HAP-1 (cell line): ENCODE data around the gene AIG1.

Source experiments
- DNase-seq, 2 experiments: peaks; one replicate each; pipeline ENCODE4 v3.0.0-alpha.2; 2016 to 2020; ENCODE audit warnings: low spot score in 2 of 2
- H3K27me3 ChIP-seq: fragments of 250-450 bp; sonication (Bioruptor Pico); 2 replicates; pipeline ENCODE4 v1.5.1; 2020; ENCODE audit warnings: low read depth, mild to moderate bottlenecking, moderate library complexity
- H3K36me3 ChIP-seq: fragments of 250-450 bp; sonication (Bioruptor Pico); replicated peaks from 2 replicates; pipeline ENCODE4 v1.5.1; 2020; ENCODE audit warnings: mild to moderate bottlenecking
- H3K4me1 ChIP-seq: fragments of 250-450 bp; sonication (Bioruptor Pico); 2 replicates; pipeline ENCODE4 v1.5.1; 2020; ENCODE audit warnings: mild to moderate bottlenecking
- H3K4me3 ChIP-seq: fragments of 250-450 bp; sonication (Bioruptor Pico); 2 replicates; pipeline ENCODE4 v1.5.1; 2020; ENCODE audit warnings: mild to moderate bottlenecking, moderate library complexity
- H3K9me3 ChIP-seq: fragments of 250-450 bp; sonication (Bioruptor Pico); 2 replicates; pipeline ENCODE4 v1.5.1; 2020; ENCODE audit warnings: mild to moderate bottlenecking, moderate library complexity
- in situ Hi-C: fragments of 300-500 bp; cut with MboI; formaldehyde crosslinking; loops from 3 replicates; pipeline ENCODE4 v1.14.3; 2020; ENCODE audit warnings: low sequenced_read_pairs, inconsistent platforms, mixed read lengths

The AIG1 gene

DNA sequence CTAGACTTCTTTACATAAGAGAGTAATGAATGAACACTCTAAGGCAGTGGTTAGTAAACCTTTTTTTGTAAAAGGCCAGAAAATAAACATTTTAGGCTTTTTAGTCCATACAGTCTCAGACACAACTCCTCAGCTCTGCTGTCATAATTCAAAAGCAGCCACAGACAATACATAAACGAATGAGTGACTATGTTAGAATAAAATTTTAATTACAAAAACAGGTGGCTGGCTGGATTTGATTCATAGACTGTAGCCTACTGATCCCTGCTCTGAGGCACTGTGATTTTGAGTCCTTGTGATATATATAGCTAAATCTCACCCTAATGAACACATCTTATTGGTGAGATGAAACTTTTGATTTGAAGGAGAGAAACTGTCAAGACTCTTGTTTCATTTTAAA lies 155.1 kb downstream of the AIG1 start:
- in situ Hi-C loops: no loop called here
- Histone ChIP-seq H3K36me3 (no peaks in the 10 kb centered on the region), H3K4me1 (no peaks in the 10 kb centered on the region)

DNA sequence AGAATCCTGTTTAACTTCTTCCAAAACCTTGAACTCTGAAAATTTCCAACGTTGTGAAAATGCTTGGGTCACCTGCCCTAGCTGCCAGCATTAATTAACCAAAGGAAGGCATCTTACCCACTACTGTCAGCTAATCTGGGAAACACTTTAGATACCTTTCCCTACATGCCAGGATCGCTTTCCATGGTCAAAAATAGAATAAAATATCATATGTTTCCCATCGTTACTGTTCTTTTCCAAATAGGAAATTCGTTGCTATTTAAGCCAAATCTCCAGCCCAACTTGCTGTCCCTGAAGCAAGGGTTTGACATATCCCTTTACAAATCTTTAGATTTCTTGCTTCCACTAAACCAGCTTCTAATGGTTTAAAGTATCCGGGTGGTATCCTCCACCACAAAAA lies 157.5 kb downstream of the AIG1 start:
- in situ Hi-C loops: no loop called here
- no peaks in the 10 kb centered on the region; the same call in 1 of the 2 replicates for H3K9me3 ChIP-seq
- H3K4me1 ChIP-seq: no peaks in the 10 kb centered on the region
- H3K36me3 ChIP-seq: no peaks in the 10 kb centered on the region
- no peak overlapping the region for H3K4me3 ChIP-seq
- no peaks in the 10 kb centered on the region for H3K27me3 ChIP-seq
- no peak for DNase-seq

More for the DNA sequence above, 155.1 kb downstream of the AIG1 start:
- DNase-seq: no peak
- no peak overlapping the region for H3K4me3 ChIP-seq
- H3K9me3 ChIP-seq: no peaks in the 10 kb centered on the region
- H3K27me3 ChIP-seq: no peaks in the 10 kb centered on the region

DNA sequence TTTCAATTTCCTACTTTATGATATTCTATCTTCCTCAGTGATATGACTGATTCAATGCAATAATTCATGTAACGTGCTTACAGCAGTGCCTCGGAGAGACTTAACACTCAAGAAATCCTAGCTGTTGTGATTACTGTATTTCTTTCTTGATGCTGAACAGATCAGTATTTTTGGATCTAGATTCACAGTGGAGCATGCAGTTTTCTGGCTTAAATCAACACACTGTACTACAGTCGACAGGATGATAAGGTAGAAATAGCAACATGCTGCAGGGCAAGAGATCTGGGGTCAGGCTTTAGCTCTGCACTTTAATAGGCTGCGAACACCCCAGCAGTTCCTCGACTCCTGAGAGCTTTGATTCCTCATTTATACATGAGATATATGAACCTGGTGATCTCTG lies 161.0 kb downstream of the AIG1 start:
- in situ Hi-C loops: no loop called here

GRCh38 chr6:143222310-143222709 lies 161.6 kb downstream of the AIG1 start:
- no peaks in the 10 kb centered on the region for H3K36me3 ChIP-seq
- in situ Hi-C loops: no loop called here

More for the DNA sequence above, 161.0 kb downstream of the AIG1 start:
- H3K36me3 ChIP-seq: no peaks in the 10 kb centered on the region
- H3K4me3 ChIP-seq: no peak overlapping the region
- no peaks in the 10 kb centered on the region for H3K4me1 ChIP-seq
- no peaks in the 10 kb centered on the region; the same call in 1 of the 2 replicates for H3K9me3 ChIP-seq
- no peaks in the 10 kb centered on the region for H3K27me3 ChIP-seq
- no peak for DNase-seq

GRCh38 chr6:143222801-143223231 lies 162.1 kb downstream of the AIG1 start:
- Histone ChIP-seq H3K4me3 (no peak overlapping the region), H3K4me1 (no peaks in the 10 kb centered on the region), H3K36me3 (no peaks in the 10 kb centered on the region), H3K9me3 (no peaks in the 10 kb centered on the region; the same call in 1 of the 2 replicates), H3K27me3 (no peaks in the 10 kb centered on the region)
- DNase-seq: no peak
- in situ Hi-C loops: no loop called here

More at GRCh38 chr6:143222310-143222709, 161.6 kb downstream of the AIG1 start:
- Histone ChIP-seq H3K9me3 (no peaks in the 10 kb centered on the region; the same call in 1 of the 2 replicates), H3K4me3 (no peak overlapping the region), H3K4me1 (no peaks in the 10 kb centered on the region), H3K27me3 (no peaks in the 10 kb centered on the region)
- DNase-seq: no peak

DNA sequence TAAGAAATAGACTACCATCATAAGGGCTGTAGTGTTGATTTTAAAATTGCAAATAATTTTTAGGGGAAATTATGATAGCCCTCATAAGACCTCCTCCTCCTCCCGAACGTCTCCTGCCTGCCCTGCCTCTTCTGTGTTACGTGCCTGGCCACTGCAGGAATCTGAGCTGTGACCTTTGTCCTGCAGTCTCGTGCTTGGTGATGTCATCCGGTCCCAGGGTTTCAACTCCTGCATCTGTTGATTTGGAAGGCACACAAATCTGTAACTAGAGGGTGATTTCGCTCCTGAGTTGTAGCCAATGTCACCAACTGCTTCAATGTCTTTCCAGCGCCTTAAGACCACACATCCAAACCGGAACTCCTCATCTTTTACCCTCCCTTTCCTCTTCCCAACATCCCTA lies 163.2 kb downstream of the AIG1 start:
- Histone ChIP-seq H3K4me3 (no peak overlapping the region), H3K36me3 (no peaks in the 10 kb centered on the region), H3K4me1 (no peaks in the 10 kb centered on the region), H3K9me3 (no peaks in the 10 kb centered on the region; the same call in 1 of the 2 replicates), H3K27me3 (no peaks in the 10 kb centered on the region)
- DNase-seq: no peak
- in situ Hi-C loops: no loop called here

DNA sequence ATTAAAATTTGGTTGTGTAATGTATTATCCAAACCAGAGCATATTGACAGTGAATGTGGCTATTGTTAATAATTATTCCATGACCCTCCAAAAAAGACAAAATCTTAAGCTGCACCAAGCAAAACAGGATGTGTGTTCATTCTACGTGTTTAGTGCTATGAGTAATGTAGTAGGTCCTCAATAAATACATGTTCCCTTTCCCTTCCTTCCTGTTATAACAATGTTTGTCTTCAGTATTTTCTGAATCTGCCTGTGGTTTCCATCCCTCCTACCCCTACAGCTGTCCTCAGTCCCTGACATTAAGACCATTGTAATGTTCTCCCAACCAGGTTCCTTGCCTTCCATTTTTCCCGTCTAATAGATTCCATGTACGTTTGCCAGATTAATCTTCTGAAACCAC lies 163.8 kb downstream of the AIG1 start:
- in situ Hi-C loops: no loop called here
- H3K9me3 ChIP-seq: no peaks in the 10 kb centered on the region; the same call in 1 of the 2 replicates
- H3K4me1 ChIP-seq: no peaks in the 10 kb centered on the region
- H3K4me3 ChIP-seq: no peak overlapping the region
- no peaks in the 10 kb centered on the region for H3K27me3 ChIP-seq
- no peaks in the 10 kb centered on the region for H3K36me3 ChIP-seq
- no peak for DNase-seq

DNA sequence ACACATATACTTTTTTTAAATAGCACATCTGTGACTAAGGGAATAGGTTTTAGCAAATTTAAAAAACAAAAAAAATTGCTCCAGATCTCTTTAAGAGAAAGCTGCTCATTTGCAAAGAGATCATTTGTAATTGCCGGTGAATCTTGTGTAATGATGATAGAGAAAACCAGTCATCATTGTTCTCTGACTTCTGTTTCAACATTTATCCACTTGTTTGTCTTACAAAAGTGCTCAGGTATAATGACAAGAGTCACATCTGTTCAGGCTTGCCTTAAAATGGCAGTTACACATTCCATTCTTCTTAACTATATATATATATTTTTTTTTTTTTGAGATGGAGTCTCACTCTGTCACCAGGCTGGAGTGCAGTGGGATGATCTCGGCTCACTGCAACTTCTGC lies 165.2 kb downstream of the AIG1 start:
- H3K4me3 ChIP-seq: no peak overlapping the region
- H3K9me3 ChIP-seq: no peaks in the 10 kb centered on the region; the same call in 1 of the 2 replicates
- no peaks in the 10 kb centered on the region for H3K4me1 ChIP-seq
- in situ Hi-C loops: no loop called here
- H3K27me3 ChIP-seq: no peaks in the 10 kb centered on the region
- H3K36me3 ChIP-seq: no peaks in the 10 kb centered on the region
- DNase-seq: no peak

DNA sequence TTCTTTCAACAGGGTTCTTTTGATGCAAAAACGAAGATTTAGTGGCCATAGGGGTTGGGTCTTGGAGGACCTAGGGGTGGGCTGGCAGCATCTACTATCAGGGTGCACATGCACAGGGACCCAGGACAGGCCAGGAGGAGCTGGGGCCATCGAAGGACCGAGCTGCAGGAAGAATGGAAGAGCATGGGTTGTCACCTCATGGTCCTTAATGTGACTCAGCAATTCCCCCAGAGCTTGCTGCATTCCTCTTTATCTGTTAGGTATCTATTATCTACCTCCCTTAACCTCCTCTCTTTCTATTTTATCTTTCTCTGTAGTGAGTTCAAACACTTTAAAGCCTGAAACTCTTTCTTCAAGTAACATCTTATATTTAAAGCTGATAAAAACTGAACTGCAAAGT lies 167.0 kb downstream of the AIG1 start:
- Histone ChIP-seq H3K27me3 (no peaks in the 10 kb centered on the region), H3K36me3 (no peaks in the 10 kb centered on the region), H3K4me3 (no peak overlapping the region), H3K4me1 (no peaks in the 10 kb centered on the region), H3K9me3 (no peaks in the 10 kb centered on the region; the same call in 1 of the 2 replicates)
- DNase-seq: no peak
- in situ Hi-C loops: no loop called here

DNA sequence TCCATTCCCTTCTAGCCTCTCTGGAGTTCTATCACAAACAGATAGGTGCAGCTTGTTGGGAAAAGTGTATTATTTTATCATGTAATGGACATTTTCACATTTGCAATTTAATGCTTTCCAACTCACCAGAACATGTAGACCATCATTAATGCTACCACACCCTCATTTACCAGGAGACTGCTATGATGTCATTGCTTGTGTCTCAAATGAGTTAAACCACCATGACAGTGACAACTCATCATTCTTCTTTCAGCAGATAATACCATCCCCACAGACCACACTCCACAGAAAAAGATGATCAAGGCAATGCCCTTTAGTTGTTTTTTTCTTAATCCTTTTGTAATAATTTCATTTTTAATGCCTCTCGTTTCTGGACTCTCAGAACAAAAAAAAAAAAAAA lies 168.7 kb downstream of the AIG1 start:
- Histone ChIP-seq H3K27me3 (no peaks in the 10 kb centered on the region), H3K9me3 (no peaks in the 10 kb centered on the region), H3K36me3 (no peaks in the 10 kb centered on the region), H3K4me3 (no peak overlapping the region), H3K4me1 (peaks cover 9% of the 10 kb centered on the region)
- in situ Hi-C loops: no loop called here
- no peak for DNase-seq

GRCh38 chr6:143232849-143233248 lies 172.2 kb downstream of the AIG1 start:
- Histone ChIP-seq H3K4me1 (peaks cover 12% of the 10 kb centered on the region), H3K4me3 (no peak overlapping the region), H3K9me3 (no peaks in the 10 kb centered on the region), H3K27me3 (no peaks in the 10 kb centered on the region), H3K36me3 (no peaks in the 10 kb centered on the region)
- in situ Hi-C loops: no loop called here
- peak in 1 of 2 experiments; percentile 82 for DNase-seq

GRCh38 chr6:143233554-143234285 lies 173.0 kb downstream of the AIG1 start:
- H3K4me3 ChIP-seq: no peak overlapping the region
- no peaks in the 10 kb centered on the region for H3K27me3 ChIP-seq
- no peaks in the 10 kb centered on the region for H3K36me3 ChIP-seq
- H3K4me1 ChIP-seq: peaks cover 12% of the 10 kb centered on the region
- H3K9me3 ChIP-seq: no peaks in the 10 kb centered on the region
- peak in 1 of 2 experiments; percentile 41 for DNase-seq
- in situ Hi-C loops: no loop called here

DNA sequence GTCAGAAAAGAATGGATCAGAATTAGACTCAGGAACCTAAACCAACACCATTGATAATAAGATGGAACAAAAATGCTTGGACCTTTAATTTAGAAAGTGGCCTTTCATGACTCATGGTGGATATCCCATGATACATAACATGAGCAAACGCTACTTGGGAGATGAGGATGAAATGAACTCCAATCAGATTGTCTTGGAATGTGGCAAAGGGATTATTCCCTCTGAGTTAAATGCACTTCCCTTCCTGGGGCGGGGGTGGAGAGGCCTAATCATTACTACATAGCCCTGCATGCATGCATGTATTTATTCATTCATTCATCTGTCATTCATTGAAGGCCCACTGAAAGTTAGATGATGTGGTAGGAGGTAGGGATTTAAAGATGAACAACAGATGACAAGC lies 174.0 kb downstream of the AIG1 start:
- Histone ChIP-seq H3K4me1 (peaks cover 12% of the 10 kb centered on the region), H3K27me3 (no peaks in the 10 kb centered on the region), H3K36me3 (no peaks in the 10 kb centered on the region), H3K4me3 (no peak overlapping the region), H3K9me3 (no peaks in the 10 kb centered on the region)
- in situ Hi-C loops: no loop called here
- DNase-seq: no peak

DNA sequence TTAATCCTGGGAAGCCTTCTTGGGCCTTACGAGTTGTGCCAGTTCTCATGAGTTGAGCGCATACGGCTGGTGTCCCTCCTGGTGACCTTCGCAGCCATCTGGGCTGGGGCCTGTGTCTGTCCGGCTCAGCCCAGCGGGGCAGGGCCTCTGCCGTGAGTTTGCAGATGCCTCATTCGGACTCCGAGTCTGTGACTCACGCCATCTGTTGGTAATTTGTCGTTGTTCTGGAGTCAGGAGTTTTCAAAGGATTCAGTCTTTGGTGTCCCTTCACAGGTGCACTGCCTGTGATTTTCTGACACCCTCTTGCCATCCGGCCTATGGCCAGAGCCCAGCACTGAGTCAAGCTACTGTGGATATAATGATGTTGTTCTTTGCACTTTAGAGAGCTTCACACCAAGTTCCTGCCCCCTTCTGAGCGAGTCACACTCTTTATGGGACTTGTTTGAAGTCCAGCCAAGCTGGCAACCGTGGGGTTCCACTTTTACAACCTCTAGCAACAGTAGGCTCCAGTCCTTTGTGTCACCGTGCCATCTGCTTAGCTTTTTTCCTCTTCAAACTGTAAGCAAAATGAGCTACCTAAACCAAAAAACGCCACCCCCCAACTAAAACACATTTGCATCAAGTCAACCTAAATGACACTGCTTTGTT lies 175.6 kb downstream of the AIG1 start:
- DNase-seq: no peak
- Histone ChIP-seq H3K9me3 (no peaks in the 10 kb centered on the region), H3K27me3 (no peaks in the 10 kb centered on the region), H3K36me3 (no peaks in the 10 kb centered on the region), H3K4me3 (no peak overlapping the region), H3K4me1 (peaks cover 12% of the 10 kb centered on the region)
- in situ Hi-C loops: no loop called here
